Stimulated activated CD4-positive, alpha-beta T cell treated with anti-CD3 and anti-CD28 coated beads, Interleukin-4, amount 100 ng/mL, for 4 hours (primary cell): ENCODE measurements around the gene SERHL2.
"Not testable (repeated sequence)": the region's sequence is repeated elsewhere in the genome, so short reads cannot be mapped to it uniquely, and the experiment has no call there.

Source experiments
- DNase-seq, 2 experiments: peaks; one replicate each; pipeline ENCODE4 v3.0.0-alpha.2; 2020

The SERHL2 gene, protein sequence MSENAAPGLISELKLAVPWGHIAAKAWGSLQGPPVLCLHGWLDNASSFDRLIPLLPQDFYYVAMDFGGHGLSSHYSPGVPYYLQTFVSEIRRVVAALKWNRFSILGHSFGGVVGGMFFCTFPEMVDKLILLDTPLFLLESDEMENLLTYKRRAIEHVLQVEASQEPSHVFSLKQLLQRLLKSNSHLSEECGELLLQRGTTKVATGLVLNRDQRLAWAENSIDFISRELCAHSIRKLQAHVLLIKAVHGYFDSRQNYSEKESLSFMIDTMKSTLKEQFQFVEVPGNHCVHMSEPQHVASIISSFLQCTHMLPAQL

GRCh38 chr22:42553475-42554361 is at the start of gene SERHL2:
SERHL2 (plus strand) TSS chr22:42553956; CDS start chr22:42554021, 65 bp downstream.
- DNase-seq: peak; percentile 76 to 81

DNA sequence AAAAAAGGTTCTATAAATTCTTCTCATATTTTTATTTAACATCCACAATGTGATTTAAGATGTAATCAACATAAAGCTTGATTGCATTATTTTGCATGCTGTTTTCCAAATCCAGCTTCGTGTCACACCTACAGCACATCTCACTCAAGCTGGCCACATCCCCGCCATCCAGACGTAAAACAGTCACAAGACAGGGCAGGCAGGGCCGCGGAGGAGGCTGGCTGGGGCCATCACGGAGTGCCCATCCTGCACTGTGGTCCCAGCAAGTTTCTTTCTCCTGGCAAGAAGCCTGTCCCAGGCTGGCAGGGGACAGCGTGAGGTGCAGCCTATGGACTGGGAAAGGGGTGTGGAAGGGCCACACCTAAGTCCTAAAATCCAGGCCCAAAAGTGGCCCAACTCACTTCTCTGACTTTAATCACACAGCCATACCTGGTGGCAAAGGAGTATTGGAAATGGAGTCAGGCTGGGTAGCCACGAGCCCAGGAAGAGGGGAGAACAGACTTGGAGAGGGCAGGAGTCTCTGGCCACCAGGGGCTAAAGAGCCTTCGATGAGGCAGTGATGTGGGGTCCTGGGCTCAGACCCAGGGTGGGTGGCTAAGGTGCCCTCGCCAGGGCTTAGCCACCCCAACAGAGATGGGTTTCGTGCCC is 45.3 kb upstream of the SERHL2 start:
- not testable (repeated sequence) for DNase-seq

DNA sequence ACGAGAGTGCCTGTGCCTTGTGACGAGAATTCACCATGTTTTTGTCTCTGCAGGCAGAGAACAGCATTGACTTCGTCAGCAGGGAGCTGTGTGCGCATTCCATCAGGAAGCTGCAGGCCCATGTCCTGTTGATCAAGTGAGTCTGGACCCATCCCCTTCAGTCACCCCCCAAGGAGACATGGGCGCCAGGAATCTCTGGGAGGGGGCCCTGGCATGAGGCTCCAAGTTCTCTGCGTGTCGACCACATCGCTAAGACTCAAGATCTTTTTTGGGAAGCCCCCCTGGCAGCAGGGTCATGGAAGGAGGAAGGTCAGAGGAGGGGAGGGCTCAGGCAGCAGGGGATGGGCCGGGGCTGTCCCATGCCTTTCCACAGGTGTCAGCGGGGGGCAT is 44.8 kb upstream of the SERHL2 start:
- not testable (repeated sequence) for DNase-seq

DNA sequence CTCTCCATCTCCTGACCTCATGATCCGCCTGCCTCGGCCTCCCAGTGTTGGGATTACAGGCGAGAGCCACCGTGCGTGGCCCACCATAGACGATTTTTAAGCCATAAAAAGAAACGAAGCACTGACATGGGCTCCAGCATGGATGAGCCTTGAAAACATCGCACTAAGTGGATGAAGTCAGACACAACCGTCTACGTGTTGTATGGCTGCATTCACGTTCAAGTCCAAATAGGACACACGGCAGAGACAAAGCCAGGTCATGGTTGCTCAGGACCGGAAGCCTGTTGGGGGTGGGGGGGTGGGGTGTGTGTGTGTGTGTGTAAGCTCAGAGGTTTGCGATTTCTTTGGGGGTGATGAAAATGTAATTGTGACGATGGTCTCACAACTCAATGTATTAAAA is 44.2 kb upstream of the SERHL2 start:
- no peak for DNase-seq

- DNase-seq: no peak
These were observed 42.3 kb upstream of the SERHL2 start for GRCh38 chr22:42511401-42511891.

DNA sequence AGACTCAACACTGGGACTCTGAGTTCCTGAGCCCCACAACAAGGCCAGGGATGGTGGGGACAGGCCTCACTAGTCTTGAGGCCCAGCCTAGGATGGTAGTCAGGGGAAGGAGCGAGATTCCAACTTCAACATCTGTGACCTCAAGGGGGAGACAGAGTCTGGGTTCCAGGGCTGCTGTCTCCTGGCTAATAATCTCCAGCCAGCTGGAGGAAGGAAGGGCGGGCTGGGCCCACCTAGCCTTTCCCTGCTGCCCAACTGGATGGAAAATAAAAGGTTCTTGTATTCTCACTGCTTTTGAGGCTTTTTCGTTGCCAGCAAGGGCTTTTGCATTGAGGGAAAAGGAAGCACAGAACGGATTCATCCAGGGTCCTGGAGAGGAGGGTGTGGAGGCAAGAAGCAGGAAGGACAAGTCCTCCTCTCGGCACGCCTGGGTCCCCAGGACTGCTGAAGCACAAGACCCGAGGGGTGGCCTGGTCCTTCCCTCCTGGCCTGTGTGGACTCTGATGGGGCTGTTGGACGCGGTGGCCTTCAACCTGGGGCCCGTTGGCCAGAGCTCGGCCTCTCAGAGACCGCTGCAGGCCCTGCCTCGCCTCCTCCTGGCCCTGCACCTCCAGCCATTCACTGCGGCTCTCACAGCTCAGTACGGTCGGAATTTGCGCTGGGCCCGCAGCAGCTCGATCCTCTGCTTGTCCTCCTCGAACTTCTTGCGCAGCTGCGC is 41.3 kb upstream of the SERHL2 start:
- DNase-seq: not testable (repeated sequence)

DNA sequence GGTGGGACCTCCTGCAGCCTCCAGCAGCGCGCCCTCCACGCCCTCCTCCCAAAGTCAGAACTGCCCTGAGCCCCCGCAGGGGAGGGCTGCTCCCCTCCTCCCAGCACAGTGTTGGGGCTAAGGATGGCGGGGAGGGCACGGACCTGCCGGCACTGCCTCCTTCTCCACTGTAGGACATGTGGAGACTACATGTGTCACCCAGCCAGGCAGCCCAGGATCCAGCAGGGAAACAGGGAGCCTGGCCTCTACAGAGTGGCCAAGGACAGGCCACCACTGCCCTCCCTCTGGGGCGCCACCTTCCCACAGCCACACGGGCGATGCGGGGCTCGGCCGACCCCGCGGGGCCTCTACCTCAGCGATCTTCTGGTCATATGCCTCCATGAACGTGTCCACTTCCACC is 39.4 kb upstream of the SERHL2 start:
- not testable (repeated sequence) for DNase-seq

DNA sequence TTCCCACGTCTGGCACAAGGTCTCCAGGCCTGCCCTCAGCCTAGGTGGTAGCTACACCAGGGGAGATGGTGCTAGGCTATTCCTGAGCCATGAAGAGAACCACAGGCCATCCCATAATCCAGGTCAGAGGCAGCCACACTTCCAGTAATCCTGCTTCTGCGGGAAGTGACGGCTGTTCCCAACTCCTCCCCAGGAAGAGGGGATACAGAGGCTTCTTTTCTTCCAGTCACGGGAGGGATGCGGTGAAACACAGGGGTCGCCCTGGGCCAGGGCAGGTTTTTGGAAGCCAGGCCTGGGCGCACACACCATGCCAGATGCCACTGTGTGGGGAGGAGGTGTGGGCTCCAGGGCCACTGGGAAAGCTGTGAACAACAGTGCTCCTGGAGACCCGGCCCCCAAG is 38.5 kb upstream of the SERHL2 start:
- not testable (repeated sequence) for DNase-seq

DNA sequence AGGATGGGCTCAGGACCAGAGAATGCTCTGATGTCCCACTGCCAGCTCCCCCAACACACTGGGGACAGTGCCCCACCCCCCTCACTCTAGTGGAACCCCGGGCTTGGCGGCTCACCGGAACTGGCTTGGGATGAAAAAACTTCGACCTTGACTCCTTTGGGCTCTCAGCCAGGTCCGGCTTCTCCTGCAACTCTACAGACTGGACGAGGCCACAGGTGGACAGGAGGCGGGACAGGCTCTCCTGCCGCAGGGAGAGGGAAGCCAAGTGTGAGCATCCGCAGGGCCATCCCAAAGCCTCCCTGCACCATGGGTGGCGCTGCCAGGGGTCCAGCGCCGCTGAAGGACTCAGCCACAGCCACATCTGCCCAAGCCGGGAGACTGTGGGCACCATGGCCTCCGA is 37.9 kb upstream of the SERHL2 start:
- no peak for DNase-seq

- DNase-seq: not testable (repeated sequence)
These were observed 36.7 kb upstream of the SERHL2 start for GRCh38 chr22:42517103-42517502.

DNA sequence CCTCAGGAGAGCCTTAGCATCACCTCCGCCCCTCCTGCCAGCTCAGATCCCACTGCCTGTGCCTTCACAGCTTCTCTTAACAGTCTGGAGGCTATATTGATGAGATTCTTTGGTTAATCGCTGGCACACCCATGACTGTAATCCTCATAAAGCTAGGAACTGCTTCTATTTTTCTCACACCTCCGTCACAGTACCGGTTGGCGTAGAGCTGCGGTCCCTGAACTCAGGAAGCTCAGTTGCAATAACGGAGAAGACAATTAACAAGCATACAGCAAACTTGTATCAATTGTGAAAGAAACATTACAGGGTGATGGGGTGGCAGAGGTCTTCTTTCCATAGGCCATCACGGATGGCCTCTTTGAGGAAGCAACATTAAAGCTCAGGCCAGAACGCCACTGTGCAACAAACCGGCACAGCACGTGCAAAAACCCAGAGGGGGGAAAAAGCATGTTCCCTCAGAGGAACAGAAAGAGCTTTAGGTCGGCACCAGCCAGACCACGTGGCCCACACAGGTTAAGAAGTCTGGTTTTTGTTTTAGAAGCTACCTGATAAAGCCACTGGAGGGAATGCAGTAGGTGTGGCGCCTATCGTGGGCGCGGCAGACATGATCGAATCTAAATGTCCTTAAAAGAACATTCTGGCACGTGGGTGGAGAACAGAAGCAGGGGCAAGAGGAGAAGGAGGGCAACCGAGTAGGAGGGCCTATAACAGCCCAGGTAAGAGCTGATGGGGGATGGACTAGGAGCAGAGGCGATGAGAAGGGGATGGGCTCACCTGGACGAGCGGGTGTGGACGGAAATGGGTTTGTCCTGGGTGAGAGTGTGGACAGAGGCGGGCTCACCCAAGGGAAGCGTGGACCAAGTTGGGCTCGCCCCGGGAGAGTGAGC is 34.9 kb upstream of the SERHL2 start:
- not testable (repeated sequence) for DNase-seq

- DNase-seq: peak; percentile 78 to 87
These were observed 34.0 kb upstream of the SERHL2 start, which contains the start of gene RRP7A for GRCh38 chr22:42519525-42520401. RRP7A (minus strand) TSS chr22:42519796; CDS start chr22:42519786, 10 bp downstream.

- DNase-seq: no peak
These were observed 32.6 kb upstream of the SERHL2 start for GRCh38 chr22:42521228-42521546.

GRCh38 chr22:42522546-42522945 is 31.2 kb upstream of the SERHL2 start:
- no peak for DNase-seq

GRCh38 chr22:42528591-42529307 is 25.0 kb upstream of the SERHL2 start:
- DNase-seq: no peak

- not testable (repeated sequence) for DNase-seq
These were observed 24.3 kb upstream of the SERHL2 start for GRCh38 chr22:42529435-42529834.

DNA sequence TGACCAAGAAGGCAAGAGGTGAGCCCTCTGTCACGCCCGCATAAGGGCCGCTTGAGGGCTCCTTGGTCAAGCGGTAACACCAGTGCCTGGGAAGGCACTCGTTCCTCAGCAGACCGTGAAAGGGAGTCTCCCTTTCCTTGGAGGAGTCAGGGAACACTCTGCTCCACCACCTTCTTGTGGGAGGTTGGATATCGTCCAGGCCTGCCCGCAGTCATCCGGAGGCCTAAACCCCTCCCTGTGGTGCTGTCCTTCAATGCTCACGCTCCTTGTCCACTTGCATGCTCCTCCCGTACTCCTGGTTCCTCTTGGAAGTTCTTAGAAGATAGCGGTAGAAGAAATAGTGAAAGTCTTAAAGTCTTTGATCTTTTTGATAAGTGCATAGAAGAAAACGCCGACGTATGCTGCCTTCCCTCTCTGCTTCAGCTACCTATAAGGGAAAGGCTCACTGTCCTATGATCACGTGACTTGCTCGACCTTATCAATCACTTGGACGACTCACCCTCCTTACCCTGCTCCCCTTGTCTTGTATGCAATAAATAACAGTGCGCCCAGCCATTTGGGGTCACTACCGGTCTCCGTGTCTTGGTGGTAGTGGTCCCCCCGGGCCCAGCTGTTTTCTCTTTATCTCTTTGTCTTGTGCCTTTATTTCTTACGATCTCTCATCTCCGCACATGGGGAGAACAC is 22.2 kb upstream of the SERHL2 start:
- DNase-seq: not testable (repeated sequence)

DNA sequence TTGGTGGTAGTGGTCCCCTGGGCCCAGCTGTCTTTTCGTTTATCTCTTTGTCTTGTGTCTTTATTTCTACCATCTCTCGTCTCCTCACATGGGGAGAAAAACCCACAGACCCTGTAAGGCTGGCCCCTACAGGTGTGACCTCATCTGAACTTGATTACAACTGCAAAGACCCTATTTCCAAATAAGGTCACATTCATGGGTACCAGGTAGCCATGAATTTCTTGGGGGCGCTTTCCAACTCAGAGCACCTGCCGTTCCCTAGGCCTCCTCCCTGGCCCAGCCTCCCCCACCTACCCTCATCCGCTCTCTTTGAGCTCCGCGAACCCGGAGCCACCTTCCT is 20.1 kb upstream of the SERHL2 start:
- no peak for DNase-seq

GRCh38 chr22:42535082-42535731 is 18.5 kb upstream of the SERHL2 start:
- not testable (repeated sequence) for DNase-seq
